BJ (cell line): ENCODE results near the gene NTSR1. TPM values are rescaled to one million over a fixed set of nuclear protein-coding genes. Genes with fewer than 3 reads are reported as not detected.

Experiments
- CTCF ChIA-PET: fragments of 350-600 bp; formaldehyde crosslinking; extraction: SDS; loops from one replicate; lab custom pipeline; 2021; ENCODE audit warnings: antibody characterized with exemption, inconsistent platforms; lab: Yijun Ruan, JAX
- POLR2A ChIA-PET: fragments of 300-600 bp; sonication (Branson Sonifier 250); formaldehyde crosslinking; extraction: SDS; loops from one replicate; lab custom pipeline; 2021; ENCODE audit warnings: antibody characterized with exemption; lab: Charles Lee
- DNase-seq: peaks from one replicate; pipeline ENCODE4 v3.0.0-alpha.2; 2011; ENCODE audit warnings: low read depth
- H3K27me3 ChIP-seq: 2 replicates; pipeline ENCODE4 v1.6.0; 2011; ENCODE audit warnings: low read length; ENCODE audit not compliant: control insufficient read depth, insufficient read depth
- H3K36me3 ChIP-seq: 2 replicates; pipeline ENCODE4 v1.5.1; 2011; ENCODE audit warnings: low read length; ENCODE audit not compliant: control insufficient read depth, insufficient read depth
- H3K4me3 ChIP-seq: 2 replicates; pipeline ENCODE4 v1.5.1; 2011; ENCODE audit warnings: low read depth, mild to moderate bottlenecking, control low read depth, low read length
- CTCF ChIP-seq: IDR thresholded peaks from 2 replicates; pipeline ENCODE4 v1.5.1; 2011; ENCODE audit warnings: low read depth, mild to moderate bottlenecking, control low read depth, inconsistent platforms, low read length, moderate library complexity; ENCODE audit not compliant: insufficient read depth
- polyA plus RNA-seq: library from polyadenylated mRNA; depleted of rRNA; stranded (reverse); fragments of >200 nt; gene quantifications from 2 replicates; pipeline ENCODE4 v1.2.3, GENCODE V29; 2011

NTSR1 gene
- polyA plus RNA-seq, 1 experiment: 0.05 TPM

DNA sequence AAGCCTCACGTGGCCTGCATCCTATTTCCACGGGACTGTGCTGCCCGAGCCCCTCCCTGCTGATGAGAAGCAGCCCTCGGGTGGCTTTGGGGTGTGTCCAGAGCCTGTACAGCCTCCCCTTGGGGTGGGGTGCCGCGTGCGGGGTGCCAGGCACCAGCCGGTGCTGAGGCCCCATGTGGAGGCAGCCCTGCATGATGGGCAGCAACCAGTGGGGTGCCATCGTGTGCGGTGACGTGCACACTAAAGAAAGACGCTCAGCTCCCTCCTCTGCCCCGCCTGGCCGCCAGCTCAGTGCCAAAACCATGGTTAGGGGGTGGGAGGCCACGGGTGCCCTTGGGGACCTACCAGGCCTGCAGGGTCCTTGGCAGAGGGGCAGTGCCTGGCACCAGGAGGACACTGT lies 26.2 kb downstream of the NTSR1 start:
- Histone ChIP-seq H3K36me3 (no peaks in the 10 kb centered on the region), H3K27me3 (peaks cover 2% of the 10 kb centered on the region), H3K4me3 (no peak overlapping the region)
- TF ChIP-seq CTCF: no peak
- DNase-seq: no peak
- ChIA-PET POLR2A (no interaction called here), CTCF (interaction anchor here (1.0 to 1.1 kb wide), 2 partner anchors 17 to 57 kb away, joined by 3 to 7 read pairs; no protein-coding TSS in a partner anchor)

DNA sequence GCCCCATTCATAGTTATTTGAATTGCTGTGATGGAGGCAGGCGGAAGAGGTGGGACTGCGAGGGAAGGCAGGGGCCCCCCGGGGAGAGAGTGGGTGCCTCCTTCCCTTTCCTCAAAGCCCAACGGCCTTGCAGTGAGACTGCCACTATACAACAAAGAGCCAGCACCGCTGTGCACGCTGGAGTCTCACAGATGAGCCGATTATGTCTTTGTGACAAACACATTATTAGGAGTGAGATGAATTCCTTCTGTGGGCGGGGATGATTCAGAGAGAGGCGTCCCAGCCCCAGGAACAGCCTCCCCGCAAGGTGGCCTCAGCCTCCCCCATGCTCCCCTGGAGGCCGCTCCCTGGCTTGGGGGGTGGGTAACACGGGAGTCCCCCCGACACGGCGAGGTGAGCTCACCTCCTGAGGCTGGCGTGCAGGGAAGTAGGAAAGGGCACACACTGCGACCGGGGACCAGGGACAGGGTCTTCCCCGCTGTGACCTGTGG lies 26.7 kb downstream of the NTSR1 start:
- Histone ChIP-seq H3K27me3 (peaks cover 2% of the 10 kb centered on the region), H3K36me3 (no peaks in the 10 kb centered on the region), H3K4me3 (no peak overlapping the region)
- ChIA-PET POLR2A (no interaction called here), CTCF (no interaction called here)
- no peak for DNase-seq
- no peak for TF ChIP-seq CTCF

DNA sequence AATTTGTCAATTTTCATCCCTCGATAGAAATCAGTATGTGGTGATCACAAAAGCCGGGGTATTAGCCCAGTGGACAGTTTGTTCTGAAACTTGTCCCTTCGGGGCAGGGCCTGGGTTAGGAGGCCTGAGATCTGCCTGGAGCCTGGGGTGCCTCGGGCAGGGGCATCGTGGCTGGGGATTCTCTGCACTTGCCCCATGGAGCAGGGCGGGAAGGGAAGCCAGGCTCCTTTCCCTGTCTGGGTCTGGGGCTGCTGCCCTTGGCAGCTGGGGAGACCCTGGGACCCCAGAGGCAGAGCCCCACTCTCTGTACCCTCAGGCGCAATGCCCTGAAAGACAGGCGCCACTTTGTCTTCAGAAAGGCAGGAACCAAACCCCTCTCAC lies 27.4 kb downstream of the NTSR1 start:
- H3K4me3 ChIP-seq: no peak overlapping the region
- TF ChIP-seq CTCF: no peak
- DNase-seq: no peak
- no peaks in the 10 kb centered on the region for H3K36me3 ChIP-seq
- ChIA-PET CTCF (no interaction called here), POLR2A (no interaction called here)
- peaks cover 2% of the 10 kb centered on the region; the same call in 1 of the 2 replicates for H3K27me3 ChIP-seq

- H3K4me3 ChIP-seq: no peak overlapping the region
- no peak for TF ChIP-seq CTCF
- H3K36me3 ChIP-seq: no peaks in the 10 kb centered on the region
- POLR2A ChIA-PET: no interaction called here
- DNase-seq: no peak
- H3K27me3 ChIP-seq: peaks cover 2% of the 10 kb centered on the region; the same call in 1 of the 2 replicates
- CTCF ChIA-PET: no interaction called here
Observed at GRCh38 chr20:62736407-62737071, 27.9 kb downstream of the NTSR1 start.

DNA sequence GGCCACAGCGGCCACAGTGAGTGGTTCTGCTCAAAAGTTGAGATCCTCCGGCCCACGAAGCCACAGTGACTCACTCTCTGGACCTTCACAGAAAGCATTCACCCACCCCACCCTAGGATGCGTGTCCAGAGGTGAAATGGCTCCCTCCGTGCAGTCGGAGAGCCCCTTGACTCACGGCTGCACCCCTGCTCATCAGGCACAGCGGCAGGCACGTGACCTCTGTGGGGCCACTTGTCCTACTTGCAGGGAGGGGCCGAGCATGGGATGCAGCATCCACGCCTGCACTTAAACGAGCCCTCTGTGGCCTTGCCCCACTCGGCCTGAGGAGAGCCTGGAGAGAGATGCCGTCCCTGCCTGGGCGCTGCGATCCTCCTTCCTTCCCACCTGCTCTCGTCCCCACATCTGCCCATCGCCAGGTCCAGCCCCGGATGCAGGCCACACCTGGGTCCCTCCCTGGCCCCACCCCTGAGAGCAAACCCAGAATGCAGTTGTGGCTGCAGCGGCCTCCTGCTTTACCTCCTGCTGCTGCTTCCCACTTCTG lies 28.7 kb downstream of the NTSR1 start:
- Histone ChIP-seq H3K27me3 (peaks cover 2% of the 10 kb centered on the region; the same call in 1 of the 2 replicates), H3K36me3 (no peaks in the 10 kb centered on the region), H3K4me3 (no peak overlapping the region)
- POLR2A ChIA-PET: no interaction called here
- TF ChIP-seq CTCF: no peak
- DNase-seq: no peak
- CTCF ChIA-PET: interaction anchor here (1.2 kb wide), 1 partner anchor 14 kb away, joined by 3 read pairs; no protein-coding TSS in a partner anchor
